Muscle of leg (tissue), 16 donors: Measurements from ENCODE around the gene SLC4A1AP. TPM values are rescaled to one million over a fixed set of nuclear protein-coding genes. Genes with fewer than 3 reads are reported as not detected.
"Not testable (repeated sequence)": the region's sequence is repeated elsewhere in the genome, so short reads cannot be mapped to it uniquely, and the experiment has no call there.

Experiments used
- DNase-seq: peaks from one replicate; pipeline ENCODE4 v3.0.0; 2013
- H3K27ac ChIP-seq: one replicate; pipeline ENCODE4 v1.5.1; 2013; ENCODE audit warnings: mild to moderate bottlenecking, low read length, control low read depth
- H3K27me3 ChIP-seq: one replicate; pipeline ENCODE4 v1.6.1; 2013; ENCODE audit warnings: low read length; ENCODE audit not compliant: control insufficient read depth, insufficient read depth
- H3K36me3 ChIP-seq: one replicate; pipeline ENCODE4 v1.6.1; 2013; ENCODE audit warnings: low read length; ENCODE audit not compliant: control insufficient read depth, insufficient read depth
- H3K4me1 ChIP-seq: one replicate; pipeline ENCODE4 v1.6.1; 2013; ENCODE audit warnings: low read length; ENCODE audit not compliant: control insufficient read depth, insufficient read depth
- H3K4me3 ChIP-seq: one replicate; pipeline ENCODE4 v1.5.1; 2013; ENCODE audit warnings: low read length, control low read depth
- H3K9me3 ChIP-seq: replicated peaks from 2 replicates; pipeline ENCODE4 v1.6.1; 2013; ENCODE audit warnings: low read depth, low read length; ENCODE audit not compliant: control insufficient read depth
- WGBS: methylation state at CpG from one replicate; pipeline ENCODE4 v1.1.5; 2013; ENCODE audit warnings: missing lambda C conversion rate; ENCODE audit not compliant: insufficient coverage; 5-methylcytosine and 5-hydroxymethylcytosine counted together
- long read RNA-seq, 11 donors: transcript quantifications; one replicate each; lab custom pipeline, GENCODE V29; 2026
- polyA plus RNA-seq, 8 donors: library from polyadenylated mRNA; unstranded; fragments of 120-200 nt; gene quantifications; one replicate each; pipeline versions ENCODE4 v1.2.1 to v1.2.3, GENCODE V29; 2013; ENCODE audit warnings: inconsistent platforms in 1 of 8, low replicate concordance in 1 of 8; ENCODE audit not compliant: insufficient read length in 8 of 8, insufficient read depth in 1 of 8
- total RNA-seq: library from RNA; stranded (reverse); fragments of 120-200 nt; gene quantifications from one replicate; pipeline ENCODE4 v1.2.4, GENCODE V29; 2013

Gene SLC4A1AP, protein sequence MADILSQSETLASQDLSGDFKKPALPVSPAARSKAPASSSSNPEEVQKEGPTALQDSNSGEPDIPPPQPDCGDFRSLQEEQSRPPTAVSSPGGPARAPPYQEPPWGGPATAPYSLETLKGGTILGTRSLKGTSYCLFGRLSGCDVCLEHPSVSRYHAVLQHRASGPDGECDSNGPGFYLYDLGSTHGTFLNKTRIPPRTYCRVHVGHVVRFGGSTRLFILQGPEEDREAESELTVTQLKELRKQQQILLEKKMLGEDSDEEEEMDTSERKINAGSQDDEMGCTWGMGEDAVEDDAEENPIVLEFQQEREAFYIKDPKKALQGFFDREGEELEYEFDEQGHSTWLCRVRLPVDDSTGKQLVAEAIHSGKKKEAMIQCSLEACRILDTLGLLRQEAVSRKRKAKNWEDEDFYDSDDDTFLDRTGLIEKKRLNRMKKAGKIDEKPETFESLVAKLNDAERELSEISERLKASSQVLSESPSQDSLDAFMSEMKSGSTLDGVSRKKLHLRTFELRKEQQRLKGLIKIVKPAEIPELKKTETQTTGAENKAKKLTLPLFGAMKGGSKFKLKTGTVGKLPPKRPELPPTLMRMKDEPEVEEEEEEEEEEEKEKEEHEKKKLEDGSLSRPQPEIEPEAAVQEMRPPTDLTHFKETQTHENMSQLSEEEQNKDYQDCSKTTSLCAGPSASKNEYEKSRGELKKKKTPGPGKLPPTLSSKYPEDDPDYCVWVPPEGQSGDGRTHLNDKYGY
- total RNA-seq (23.5 TPM), polyA plus RNA-seq (10 to 100 TPM; 22.9 to 25.3 (median 23.8) TPM)
- long read RNA-seq, donor 1, partial matches to known transcripts = 0 of 3 reads
- long read RNA-seq, donor 1, other reads (novel, unspliced or antisense) = 0 of 3 reads
- long read RNA-seq, donor 2 = 0 reads
- long read RNA-seq, donor 3, transcript SLC4A1AP-201 (14 exons, 2,959 nt) = major isoform, 5 of 5 reads
- long read RNA-seq, donor 3, partial matches to known transcripts = 0 of 5 reads
- long read RNA-seq, donor 3, other reads (novel, unspliced or antisense) = 0 of 5 reads
- long read RNA-seq, donor 4 = 0 reads
- long read RNA-seq, donor 5, partial matches to known transcripts = 6 of 6 reads
- long read RNA-seq, donor 5, other reads (novel, unspliced or antisense) = 0 of 6 reads
- long read RNA-seq, donor 6, partial matches to known transcripts = 0 of 1 reads
- long read RNA-seq, donor 6, other reads (novel, unspliced or antisense) = 0 of 1 reads
- long read RNA-seq, donor 7, partial matches to known transcripts = 5 of 10 reads
- long read RNA-seq, donor 7, other reads (novel, unspliced or antisense) = 0 of 10 reads
- long read RNA-seq, donor 8, partial matches to known transcripts = 5 of 8 reads
- long read RNA-seq, donor 8, other reads (novel, unspliced or antisense) = 0 of 8 reads
- long read RNA-seq, donor 9 = 0 reads
- long read RNA-seq, donor 10, partial matches to known transcripts = 0 of 4 reads
- long read RNA-seq, donor 10, other reads (novel, unspliced or antisense) = 0 of 4 reads
- long read RNA-seq, donor 11, partial matches to known transcripts = 0 of 5 reads
- long read RNA-seq, donor 11, other reads (novel, unspliced or antisense) = 0 of 5 reads

DNA sequence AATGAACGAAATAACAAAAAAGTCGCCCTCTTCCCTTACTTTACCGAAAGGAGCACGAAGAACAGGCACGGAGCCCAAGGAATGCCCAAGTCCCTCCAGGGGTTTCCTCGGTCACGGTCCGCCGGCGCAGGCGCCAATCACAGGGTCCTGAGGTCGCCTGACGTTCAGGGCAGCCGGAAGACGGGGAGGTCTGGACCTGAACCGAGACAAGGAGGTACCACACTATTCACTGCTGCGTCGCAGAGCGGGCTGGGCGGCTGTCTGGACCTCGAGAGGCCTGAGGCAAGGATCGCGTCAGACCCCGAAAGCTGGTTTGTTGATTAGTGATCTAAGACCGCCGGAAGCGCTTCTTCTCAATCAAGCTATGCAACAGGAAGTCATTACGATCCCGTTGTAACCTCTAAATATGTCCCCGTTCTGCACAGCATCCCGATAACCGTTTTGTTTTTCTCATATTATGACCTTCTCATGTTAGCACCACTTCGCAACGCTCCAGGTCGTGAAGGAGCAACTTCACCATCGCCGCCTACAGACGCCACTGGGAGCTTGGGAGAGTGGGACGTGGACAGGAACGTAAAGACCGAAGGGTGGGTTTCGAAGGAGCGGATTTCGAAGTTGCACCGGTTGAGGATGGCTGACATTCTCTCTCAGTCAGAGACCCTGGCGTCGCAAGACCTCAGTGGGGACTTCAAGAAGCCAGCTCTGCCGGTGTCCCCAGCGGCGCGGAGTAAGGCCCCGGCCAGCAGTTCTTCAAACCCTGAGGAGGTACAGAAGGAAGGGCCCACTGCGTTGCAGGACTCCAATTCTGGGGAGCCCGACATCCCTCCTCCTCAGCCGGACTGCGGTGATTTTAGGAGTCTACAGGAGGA lies at the start of gene SLC4A1AP, which contains the start of gene SUPT7L:
Gene SLC4A1AP, plus strand, starts transcription at position 605 of the 869 bp plus-strand sequence. Its CDS starts 26 bp downstream, at position 631.
Gene SUPT7L, minus strand, starts transcription at position 330 of the 869 bp plus-strand sequence. CDS start 1,422 bp downstream, outside the sequence.
- Histone ChIP-seq H3K27me3 (no peaks in the 10 kb centered on the region), H3K9me3 (no peaks in the 10 kb centered on the region), H3K27ac (peak within 1 kb of the TSS; percentile 97), H3K36me3 (peaks cover 25% of the 10 kb centered on the region), H3K4me3 (peak within 1 kb of the TSS; percentile 93), H3K4me1 (peaks cover 16% of the 10 kb centered on the region)
- peak; percentile 92 for DNase-seq
- WGBS = under 1% methylated on average over 50 of the region's 56 CpGs

DNA sequence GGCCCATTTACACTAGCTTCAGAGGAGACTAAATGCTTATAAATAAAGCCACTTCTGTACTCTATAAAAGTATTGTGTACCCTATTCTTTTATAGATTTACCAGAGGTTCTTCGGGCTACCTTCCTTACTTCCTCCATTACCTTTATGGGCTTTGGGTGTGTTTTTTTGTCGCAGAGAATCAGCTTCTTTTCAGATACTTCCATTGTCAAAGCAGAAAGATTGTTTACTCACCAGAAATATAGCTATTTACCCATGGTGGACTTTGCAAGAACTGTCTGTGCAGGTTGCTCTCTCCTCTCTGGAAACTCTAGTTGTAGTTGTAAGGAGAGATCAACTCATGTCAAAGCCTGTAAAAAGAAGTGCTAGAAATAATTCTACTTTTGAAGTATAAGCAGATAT lies 49.7 kb upstream of the SLC4A1AP start:
- Histone ChIP-seq H3K9me3 (no peaks in the 10 kb centered on the region), H3K27me3 (no peaks in the 10 kb centered on the region), H3K4me3 (no peak overlapping the region), H3K27ac (no peak overlapping the region), H3K4me1 (no peaks in the 10 kb centered on the region), H3K36me3 (peaks cover 39% of the 10 kb centered on the region)
- no peak for DNase-seq
- WGBS = no CpG with 5 or more reads among the region's 2 CpGs

DNA sequence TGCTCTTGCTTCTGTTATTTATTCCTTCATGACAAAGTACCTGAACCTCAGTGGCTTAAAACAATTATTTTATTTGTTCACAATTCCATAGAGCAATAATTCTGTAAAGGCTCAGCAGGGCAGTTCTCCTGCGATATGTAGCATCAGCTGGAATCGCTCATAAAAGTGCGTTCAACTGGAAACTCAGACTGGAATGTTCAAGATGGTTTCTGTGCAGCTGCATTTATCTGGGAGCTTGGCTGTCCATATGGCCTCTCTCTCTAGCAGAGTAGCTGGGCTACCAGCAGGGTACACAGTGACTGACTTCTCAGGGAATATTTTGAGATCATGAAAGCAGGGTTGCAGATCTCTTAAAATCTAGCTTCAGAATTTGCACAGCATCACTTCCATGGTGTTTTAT lies 48.4 kb upstream of the SLC4A1AP start:
- WGBS = 97% methylated on average over 3 of the region's 3 CpGs
- DNase-seq = no peak
- Histone ChIP-seq H3K4me1 (no peaks in the 10 kb centered on the region), H3K9me3 (no peaks in the 10 kb centered on the region), H3K27ac (no peak overlapping the region), H3K36me3 (peaks cover 31% of the 10 kb centered on the region), H3K4me3 (no peak overlapping the region), H3K27me3 (no peaks in the 10 kb centered on the region)

DNA sequence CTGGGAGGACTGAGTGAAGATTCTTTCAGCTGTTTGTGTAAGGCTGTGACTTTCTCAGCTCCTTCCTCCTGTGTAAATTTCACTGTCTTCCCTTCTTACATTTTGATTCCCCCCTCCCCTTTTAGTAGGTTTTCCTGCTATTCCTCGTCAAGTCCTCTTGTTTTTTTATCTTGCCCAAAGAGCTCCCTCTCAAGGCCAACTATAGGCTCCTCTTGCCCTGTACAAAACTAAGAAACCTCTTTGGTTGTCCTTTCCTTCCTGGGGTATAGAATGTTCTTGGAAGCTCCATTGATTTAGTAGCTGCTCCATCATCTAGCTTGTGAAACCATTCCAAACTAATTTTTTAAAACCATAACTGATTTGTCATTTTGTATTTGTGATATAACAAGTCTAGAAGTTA lies 42.2 kb upstream of the SLC4A1AP start:
- Histone ChIP-seq H3K4me1 (no peaks in the 10 kb centered on the region), H3K36me3 (peaks cover 52% of the 10 kb centered on the region), H3K4me3 (no peak overlapping the region), H3K27ac (no peak overlapping the region), H3K27me3 (no peaks in the 10 kb centered on the region), H3K9me3 (no peaks in the 10 kb centered on the region)
- no CpG with 5 or more reads among the region's 1 CpG for WGBS
- DNase-seq = no peak

DNA sequence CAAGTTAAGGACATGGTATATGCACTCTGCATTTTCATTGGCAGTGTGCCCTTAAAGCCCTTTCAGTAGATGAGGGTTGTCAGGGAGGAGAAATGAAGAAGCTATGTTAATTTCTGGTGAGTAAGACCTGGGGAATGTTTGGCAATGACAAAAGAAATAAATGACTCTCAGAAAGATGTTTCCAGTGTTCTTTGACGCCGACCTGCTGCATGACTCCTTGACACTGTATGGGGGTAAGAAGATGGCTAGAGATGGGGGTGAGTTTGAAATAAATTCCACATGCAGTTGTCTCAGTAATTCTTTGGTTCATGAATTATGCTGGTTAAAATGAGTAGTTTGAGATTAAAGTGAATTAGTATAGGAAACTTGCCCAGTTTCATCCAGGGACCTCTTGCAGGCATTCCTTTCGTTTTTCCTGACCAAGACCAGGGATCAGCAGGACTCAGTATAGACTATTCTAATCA lies 40.7 kb upstream of the SLC4A1AP start:
- H3K27ac ChIP-seq = no peak overlapping the region
- DNase-seq = no peak
- WGBS = 94% methylated on average over 2 of the region's 3 CpGs
- no peaks in the 10 kb centered on the region for H3K27me3 ChIP-seq
- peaks cover 39% of the 10 kb centered on the region for H3K36me3 ChIP-seq
- no peak overlapping the region for H3K4me3 ChIP-seq
- no peaks in the 10 kb centered on the region for H3K9me3 ChIP-seq
- H3K4me1 ChIP-seq = peaks cover under 1% of the 10 kb centered on the region

DNA sequence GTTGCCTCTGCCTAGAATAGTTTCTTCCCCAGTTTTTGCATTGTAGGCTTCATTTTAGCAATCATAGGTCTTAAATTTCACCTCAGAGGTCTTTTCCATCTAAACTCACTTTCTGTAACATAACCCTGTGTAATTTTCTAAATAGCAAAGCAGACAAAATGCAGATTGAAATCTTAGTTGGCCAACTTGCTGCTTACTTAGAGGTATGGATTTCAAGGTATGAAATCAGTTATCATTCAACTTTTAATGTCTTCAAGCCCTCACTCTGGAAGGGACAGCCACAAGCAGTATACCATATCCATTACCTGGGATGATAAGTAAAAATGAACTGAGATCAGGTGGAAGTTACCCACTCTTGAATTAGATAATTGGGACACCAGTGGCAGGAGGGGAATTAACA lies 38.7 kb upstream of the SLC4A1AP start:
- Histone ChIP-seq H3K36me3 (peaks cover 35% of the 10 kb centered on the region), H3K9me3 (no peaks in the 10 kb centered on the region), H3K4me1 (peaks cover 8% of the 10 kb centered on the region), H3K27ac (no peak overlapping the region), H3K27me3 (no peaks in the 10 kb centered on the region), H3K4me3 (no peak overlapping the region)
- no peak for DNase-seq

DNA sequence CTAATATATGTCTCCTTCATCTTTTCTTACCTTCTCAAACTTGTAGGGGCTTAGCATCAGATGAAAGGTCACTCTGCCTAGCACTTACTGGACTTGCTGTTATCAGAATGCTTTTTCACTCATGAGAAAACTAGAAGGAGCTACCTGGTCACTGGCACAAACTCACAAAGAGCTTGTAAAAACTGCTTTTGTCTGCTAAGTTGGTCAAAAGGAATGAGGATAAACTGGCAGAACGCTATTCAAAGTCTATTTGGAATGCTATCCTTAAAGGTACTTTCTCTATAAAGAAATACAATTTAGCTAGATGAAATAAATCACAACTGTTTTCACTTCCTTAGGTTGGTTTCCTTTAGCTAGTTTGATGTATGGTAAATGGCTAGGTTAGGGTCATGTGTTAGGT lies 37.4 kb upstream of the SLC4A1AP start:
- H3K9me3 ChIP-seq, H3K27ac ChIP-seq, H3K4me3 ChIP-seq, DNase-seq, H3K27me3 ChIP-seq, H3K4me1 ChIP-seq: not testable (repeated sequence)
- WGBS = no CpG with 5 or more reads among the region's 1 CpG
- peaks cover 37% of the 10 kb centered on the region for H3K36me3 ChIP-seq

DNA sequence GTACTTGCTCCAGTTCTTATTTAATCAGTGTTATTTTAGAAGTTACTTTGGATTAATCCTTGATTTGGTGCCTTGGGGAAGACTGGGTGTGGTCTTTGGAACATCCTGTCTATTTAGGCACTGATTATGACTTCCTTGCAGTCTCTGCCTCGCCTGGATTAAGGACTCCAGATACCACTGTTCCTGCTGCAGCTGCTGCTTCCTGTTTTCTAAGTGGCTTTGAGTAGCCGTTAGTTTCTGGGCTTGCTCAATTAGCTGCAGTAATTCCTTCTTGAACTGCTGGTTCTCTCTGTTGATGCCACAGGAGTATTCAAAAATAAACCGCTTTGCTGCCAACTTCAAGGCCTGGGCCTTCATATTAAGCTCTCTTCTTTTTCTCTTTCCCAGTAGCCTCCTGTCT lies 36.8 kb upstream of the SLC4A1AP start:
- not testable (repeated sequence) for DNase-seq, H3K27ac ChIP-seq
- WGBS = 67% methylated on average over 2 of the region's 3 CpGs

More for the DNA sequence above, 36.8 kb upstream of the SLC4A1AP start:
- not testable (repeated sequence) for H3K9me3 ChIP-seq, H3K27me3 ChIP-seq, H3K4me3 ChIP-seq, H3K4me1 ChIP-seq
- H3K36me3 ChIP-seq = peaks cover 34% of the 10 kb centered on the region
